ENCODE results near the gene HCAR2. TPM values are rescaled to one million over a fixed set of nuclear protein-coding genes. Genes with fewer than 3 reads are reported as not detected.
"Not testable (repeated sequence)": the region's sequence is repeated elsewhere in the genome, so short reads cannot be mapped to it uniquely, and the experiment has no call there.

Gene HCAR2
- total RNA-seq, 2 donors from 2014 or later: 3.3 to 4.4 TPM

DNA sequence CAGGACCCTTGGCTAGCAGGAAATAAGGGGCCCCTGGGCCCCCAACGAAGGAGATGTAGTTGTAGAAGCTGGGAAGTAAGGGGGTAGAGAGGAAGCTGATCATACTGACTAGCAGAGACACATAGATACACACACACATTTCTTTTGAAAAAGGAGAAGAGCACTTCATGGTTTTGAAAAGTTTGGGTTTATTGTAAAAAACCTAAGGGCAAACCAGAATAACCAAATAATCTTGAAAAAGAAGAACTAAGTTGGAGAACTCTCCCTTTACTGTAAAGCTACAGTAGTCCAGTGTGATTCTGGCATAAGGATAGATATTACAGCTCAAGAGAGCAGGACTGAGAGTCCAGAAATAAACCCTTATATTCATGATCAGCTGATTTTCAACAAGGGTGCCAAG is 19.2 kb upstream of the HCAR2 start:
- intact Hi-C loops (cut with DNase I): no loop called here
- ATAC-seq: no peak
- no peak for DNase-seq

DNA sequence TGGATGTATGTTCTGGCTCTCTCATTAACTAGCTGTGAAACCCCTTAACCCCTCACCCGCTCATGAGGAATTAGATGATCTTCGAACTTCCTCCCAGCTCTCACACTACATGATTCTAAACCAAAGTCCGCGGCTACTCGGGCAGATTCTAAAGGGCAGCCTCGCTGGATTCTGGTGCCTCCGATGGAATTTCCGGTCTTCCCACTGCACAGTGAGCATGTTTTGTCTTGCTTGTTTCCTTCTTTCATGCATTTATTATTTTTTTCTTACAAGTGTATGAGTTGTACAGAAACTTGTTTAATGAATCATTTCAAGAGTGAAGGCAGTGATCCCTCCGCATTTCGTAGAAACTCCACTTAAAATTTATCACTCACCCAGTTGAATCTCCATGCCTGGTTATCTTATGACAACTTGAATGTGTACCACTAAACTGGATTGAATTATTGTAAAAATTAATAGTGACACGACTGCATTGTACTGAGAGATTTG is 17.9 kb upstream of the HCAR2 start:
- intact Hi-C loops (cut with DNase I): no loop called here
- ATAC-seq (no peak), DNase-seq (no peak)

DNA sequence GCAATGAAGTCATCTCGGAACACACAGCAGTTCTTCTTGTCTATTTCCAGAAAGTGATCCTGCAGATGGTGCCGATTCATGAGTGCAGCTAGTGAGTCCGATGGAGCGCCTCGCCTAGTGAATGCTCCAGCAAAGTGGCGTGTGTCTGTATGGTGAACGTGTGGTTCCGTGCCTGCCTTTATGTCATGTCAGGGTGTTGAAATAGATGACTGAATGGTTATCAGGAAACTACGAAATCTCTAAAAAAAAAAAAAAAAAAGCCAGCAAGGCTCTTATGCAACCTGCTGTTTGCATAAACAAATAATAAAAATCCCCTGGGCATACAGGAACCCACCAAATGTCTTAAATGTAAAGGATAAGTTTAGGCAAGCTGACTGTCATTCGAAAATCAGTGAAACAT is 13.5 kb upstream of the HCAR2 start, which contains the start of gene HCAR3:
HCAR3 (minus strand) TSS at position 154 of the 400 bp plus-strand sequence; CDS start at position 80, 74 bp downstream.
- DNase-seq; ATAC-seq; intact Hi-C loops (cut with DNase I): not testable (repeated sequence)

DNA sequence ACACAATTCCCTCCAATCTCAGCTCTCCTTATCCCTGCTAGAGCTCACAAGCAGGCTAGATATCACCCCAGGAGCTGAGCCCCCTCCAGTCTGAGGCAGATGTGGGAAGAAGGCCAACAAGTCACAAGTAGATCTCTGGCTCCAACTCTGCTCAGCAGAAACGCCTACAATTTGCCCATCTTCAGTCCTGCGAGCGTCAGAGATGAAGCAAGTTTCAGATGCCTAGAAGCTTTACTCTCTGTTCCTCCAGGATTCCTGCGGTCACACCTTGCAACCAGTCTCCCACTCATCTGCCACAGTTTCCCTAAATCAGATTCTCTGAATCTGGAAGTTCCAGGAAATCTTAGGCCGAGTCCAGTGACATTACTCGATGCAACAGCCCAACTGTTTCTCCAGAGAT is 12.1 kb upstream of the HCAR2 start:
- ATAC-seq; intact Hi-C loops (cut with DNase I); DNase-seq: not testable (repeated sequence)

DNA sequence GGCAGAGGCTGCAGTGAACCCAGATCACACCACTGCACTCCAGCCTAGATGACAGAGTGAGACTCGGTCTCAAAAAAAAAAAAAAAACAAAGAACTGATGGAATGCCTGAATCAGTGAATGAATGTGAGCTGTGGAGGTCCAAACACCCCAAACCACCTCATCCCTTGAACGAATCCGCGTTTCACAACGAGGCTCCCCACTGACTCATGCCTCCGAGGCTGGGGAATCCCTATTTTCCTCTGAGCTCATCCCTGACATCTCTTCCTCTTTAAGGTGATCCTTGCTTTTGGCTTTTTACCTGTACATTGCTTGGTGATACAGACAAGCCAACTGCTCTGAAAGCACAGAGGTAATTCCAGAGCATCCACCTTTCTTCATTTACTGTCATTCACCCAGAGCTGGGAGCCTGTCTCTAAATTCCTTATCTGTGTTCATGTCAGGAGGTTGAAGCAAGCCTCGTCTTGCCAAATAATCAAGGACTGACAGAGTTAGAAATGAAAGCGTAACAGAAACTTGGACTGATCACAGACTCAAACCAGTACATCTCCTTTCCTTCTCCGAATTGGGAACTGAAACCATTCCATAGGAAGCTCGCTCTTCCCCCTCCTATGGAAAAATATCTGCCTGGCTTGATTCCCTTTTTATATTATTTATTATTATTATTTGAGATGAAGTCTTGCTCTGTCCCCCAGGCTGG is 10.5 kb upstream of the HCAR2 start:
- intact Hi-C loops (cut with DNase I); DNase-seq: not testable (repeated sequence)
- ATAC-seq: peak; percentile 67 to 93

DNA sequence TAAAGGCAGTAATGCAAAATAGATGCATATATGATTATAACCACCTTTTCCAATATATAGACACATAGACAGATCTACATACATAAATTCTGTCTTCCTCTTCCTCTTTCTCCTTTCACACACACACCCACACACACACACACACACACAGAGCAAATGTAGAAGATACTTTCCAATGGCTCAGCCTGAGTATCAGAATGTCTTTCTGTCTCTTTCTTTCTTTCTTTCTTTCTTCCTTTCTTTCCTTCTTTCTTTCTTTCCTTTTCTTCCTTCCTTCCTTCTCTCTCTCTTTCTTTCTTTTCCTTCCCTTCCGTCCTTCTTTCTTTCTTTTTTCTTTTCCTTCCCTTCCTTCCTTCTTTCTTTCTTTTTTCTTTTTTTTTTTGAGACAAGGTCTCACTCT is 8.1 kb upstream of the HCAR2 start:
- ATAC-seq; DNase-seq; intact Hi-C loops (cut with DNase I): not testable (repeated sequence)

DNA sequence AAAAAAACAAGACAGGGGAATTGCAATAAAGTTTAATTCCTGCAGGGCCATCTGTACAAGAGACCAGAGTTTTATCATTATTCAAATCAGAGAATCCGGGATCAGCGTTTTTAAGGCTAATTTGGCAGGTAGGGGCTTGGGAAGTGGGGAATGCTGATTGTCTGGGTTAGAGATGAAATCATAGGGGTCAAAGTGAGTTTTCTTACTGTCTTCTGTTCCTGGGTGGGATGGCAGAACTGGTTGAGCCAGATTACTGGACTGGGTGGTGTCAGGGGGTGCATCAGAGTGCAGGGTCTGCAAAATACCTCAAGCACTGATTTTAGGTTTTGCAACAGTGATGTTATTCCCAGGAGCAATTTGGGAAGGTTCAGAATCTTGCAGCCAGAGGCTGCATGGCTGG is 7.2 kb upstream of the HCAR2 start:
- DNase-seq; intact Hi-C loops (cut with DNase I); ATAC-seq: not testable (repeated sequence)

DNA sequence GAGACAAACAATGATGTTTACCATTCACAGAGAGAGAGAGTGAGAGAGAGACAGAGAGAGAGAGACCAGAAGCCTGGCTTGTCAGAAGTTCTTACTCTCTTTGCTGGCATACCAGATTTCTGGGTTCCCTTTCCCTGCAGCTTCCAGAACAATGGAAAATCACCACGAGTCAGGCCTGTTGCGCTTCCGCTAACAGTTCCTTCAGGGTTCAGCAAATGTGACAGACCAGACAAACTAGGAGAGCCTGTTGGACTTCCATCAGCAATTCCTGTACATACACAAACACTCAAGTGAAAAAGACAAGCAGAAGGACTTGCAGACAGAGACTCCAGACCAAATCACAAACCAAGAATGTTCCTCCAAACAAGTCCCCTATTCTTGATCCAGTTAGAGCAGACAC is 6.1 kb upstream of the HCAR2 start:
- intact Hi-C loops (cut with DNase I); ATAC-seq; DNase-seq: not testable (repeated sequence)

DNA sequence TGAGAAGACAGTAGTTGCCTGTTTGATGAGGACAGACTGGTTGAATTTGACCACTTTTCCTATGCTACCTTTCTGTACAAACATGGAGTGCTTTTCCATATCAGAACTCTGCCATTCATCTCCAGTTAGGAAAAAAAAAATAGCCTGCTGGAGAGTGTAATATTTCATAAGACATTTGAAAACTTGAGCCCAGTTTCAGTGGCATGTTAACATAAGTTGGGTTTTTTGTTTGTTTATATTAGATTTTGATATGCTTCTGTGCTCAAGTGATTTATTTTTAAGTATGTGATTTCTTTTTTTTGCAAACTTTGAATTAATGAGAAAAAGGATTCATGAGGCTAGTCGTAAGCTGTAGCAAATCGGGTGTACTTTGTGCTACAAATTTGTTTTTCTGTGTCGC is 684 bp upstream of the HCAR2 start:
- intact Hi-C loops (cut with DNase I); DNase-seq; ATAC-seq: not testable (repeated sequence)

DNA sequence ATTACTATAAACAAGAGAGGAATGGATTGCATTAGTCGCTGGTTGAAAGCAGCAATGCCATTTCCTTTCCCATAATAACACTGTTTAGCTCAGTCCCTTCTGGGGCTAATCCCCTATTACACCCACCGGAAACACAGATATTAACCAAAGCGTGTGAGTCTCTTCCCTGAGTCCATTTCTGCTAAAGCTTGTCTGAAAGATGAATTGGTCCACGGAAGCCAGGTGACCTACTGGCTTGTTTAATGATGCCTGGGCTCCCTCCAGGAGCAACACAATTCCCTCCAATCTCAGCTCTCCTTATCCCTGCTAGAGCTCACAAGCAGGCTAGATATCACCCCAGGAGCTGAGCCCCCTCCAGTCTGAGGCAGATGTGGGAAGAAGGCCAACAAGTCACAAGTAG is 1.7 kb downstream of the HCAR2 start:
- DNase-seq; intact Hi-C loops (cut with DNase I); ATAC-seq: not testable (repeated sequence)

DNA sequence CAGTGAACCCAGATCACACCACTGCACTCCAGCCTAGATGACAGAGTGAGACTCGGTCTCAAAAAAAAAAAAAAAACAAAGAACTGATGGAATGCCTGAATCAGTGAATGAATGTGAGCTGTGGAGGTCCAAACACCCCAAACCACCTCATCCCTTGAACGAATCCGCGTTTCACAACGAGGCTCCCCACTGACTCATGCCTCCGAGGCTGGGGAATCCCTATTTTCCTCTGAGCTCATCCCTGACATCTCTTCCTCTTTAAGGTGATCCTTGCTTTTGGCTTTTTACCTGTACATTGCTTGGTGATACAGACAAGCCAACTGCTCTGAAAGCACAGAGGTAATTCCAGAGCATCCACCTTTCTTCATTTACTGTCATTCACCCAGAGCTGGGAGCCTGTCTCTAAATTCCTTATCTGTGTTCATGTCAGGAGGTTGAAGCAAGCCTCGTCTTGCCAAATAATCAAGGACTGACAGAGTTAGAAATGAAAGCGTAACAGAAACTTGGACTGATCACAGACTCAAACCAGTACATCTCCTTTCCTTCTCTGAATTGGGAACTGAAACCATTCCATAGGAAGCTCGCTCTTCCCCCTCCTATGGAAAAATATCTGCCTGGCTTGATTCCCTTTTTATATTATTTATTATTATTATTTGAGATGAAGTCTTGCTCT is 3.0 kb downstream of the HCAR2 start:
- peak; percentile 64 to 92 for ATAC-seq
- intact Hi-C loops (cut with DNase I); DNase-seq: not testable (repeated sequence)

DNA sequence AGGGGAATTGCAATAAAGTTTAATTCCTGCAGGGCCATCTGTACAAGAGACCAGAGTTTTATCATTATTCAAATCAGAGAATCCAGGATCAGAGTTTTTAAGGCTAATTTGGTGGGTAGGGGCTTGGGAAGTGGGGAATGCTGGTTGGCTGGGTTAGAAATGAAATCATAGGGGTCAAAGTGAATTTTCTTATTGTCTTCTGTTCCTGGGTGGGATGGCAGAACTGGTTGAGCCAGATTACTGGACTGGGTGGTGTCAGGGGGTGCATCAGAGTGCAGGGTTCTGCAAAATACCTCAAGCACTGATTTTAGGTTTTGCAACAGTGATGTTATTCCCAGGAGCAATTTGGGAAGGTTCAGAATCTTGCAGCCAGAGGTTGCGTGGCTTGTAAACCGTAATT is 6.2 kb downstream of the HCAR2 start:
- intact Hi-C loops (cut with DNase I); DNase-seq; ATAC-seq: not testable (repeated sequence)

DNA sequence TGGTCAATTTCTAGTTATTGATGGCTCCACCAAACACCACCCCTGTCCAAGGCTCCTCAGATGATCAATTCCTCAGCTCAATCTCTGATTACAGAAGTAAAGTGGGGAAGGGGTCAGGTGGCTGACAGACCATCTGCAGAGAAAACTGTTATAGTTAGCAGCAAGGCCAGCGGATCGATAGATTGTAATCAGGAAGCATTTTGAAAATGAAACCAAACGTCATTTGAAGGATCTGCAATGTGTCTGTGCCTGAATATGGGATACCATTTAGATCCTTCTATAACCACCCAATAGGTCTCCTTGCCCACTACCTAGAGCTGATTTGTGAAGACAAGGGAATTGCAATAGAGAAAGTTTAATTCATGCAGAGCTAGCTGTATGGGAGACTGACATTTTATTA is 11.6 kb downstream of the HCAR2 start:
- intact Hi-C loops (cut with DNase I): no loop called here
- no peak for DNase-seq
- no peak for ATAC-seq

DNA sequence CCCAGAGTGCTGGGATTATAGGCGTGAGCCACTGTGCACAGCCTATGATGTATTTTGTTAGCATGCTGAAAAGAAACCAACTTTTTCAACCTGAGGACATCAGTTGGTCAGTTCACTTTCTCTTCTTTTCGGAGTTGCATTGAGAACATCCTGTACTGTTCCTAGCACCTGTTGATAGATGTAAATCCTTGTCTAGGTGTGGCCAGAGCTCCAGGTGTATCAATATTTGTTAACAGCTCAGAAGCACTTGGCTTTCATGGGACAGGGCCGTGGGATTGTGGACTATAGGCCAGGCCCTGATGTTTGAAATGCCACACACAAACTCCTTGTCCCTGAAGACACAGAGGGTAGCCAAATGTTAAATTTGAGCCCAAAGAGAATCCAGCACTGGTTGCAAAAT is 14.9 kb downstream of the HCAR2 start:
- no peak for DNase-seq
- no peak for ATAC-seq
- intact Hi-C loops (cut with DNase I): no loop called here

DNA sequence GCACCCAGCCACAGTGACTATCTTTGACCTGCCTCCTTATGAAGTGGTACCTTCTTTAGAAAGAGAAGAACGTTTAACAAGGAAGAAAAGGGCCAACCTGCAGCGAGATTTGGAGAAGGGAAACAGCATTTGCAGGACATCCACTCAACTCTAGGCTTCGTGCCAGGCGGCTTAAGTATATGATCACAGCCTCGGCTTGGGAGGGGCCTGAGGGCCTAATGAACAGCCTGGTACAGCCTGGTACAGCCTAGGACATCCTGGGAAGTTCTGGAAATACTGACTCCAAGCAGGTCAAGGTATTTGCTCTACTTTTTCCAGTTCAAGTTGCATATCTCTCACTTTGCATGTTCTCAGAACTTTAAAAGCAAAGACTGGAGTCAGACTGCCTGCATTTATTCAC is 16.1 kb downstream of the HCAR2 start:
- intact Hi-C loops (cut with DNase I): no loop called here
- DNase-seq: no peak
- ATAC-seq: peak in 1 of 2 donors; percentile 80

DNA sequence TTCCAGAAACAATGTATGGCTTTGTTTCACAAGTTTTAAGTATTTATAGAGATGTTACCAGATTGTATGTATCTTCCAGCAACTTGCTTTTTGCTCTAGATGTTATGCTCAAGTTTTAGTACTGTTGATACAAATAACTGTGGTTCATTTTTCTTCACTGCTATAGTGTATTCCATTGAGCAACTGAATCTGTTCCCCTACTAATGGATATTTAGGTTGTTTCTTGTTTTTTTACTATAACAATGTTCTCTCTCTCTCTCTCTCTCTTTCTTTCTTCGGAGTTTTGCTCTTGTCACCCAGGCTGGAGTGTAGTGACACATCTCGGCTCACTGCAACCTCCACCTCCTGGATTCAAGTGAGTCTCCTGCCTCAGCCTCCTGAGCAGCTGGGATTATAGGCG is 16.6 kb downstream of the HCAR2 start:
- intact Hi-C loops (cut with DNase I): no loop called here
- ATAC-seq (no peak), DNase-seq (no peak)

DNA sequence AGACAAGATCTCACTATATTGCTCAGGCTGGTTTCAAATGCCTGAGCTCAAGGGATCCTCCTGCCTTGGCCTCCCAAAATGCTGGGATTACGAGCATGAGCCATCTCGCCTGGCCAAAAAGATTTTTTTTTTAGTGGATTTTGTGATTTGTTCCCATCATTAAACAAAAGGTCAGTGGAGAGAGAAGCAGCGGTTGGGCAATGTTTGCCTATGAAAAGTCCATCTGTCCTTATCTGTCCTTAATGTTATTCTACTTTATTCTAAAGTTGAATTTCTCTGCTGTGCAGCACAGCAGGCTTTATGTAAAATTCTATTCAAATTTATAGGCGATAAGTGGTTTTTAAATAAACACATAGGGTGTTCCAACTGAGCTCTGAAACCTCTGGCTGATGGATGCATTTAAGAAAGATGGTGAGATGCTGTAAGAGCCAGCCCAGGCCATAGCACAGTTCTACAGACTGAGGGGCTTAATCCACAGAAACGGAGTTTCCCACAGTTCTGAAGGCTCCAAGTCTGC is 18.8 kb downstream of the HCAR2 start:
- intact Hi-C loops (cut with DNase I): no loop called here
- DNase-seq (no peak), ATAC-seq (no peak)

DNA sequence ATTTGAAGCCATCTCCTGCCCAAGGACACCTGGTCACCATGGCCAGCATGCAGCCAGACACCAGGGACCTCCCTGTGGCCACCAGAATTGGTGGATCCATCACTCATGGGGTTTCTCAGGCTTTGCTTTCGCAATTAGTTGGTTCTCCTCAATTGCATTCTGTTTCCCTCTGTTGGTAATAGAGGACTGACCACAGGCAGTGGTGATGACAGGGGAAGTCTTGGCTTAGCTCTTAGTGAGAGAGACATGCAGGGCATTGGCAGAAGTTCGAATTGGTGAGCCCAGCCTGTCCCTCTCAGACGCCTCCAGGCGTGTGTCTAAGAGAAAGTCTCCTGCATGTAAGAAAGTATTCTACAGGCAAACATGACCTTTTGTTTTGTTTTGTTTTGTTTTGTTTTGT is 21.3 kb downstream of the HCAR2 start:
- ATAC-seq: peak in 1 of 2 donors; percentile 80
- intact Hi-C loops (cut with DNase I): no loop called here
- DNase-seq: no peak

DNA sequence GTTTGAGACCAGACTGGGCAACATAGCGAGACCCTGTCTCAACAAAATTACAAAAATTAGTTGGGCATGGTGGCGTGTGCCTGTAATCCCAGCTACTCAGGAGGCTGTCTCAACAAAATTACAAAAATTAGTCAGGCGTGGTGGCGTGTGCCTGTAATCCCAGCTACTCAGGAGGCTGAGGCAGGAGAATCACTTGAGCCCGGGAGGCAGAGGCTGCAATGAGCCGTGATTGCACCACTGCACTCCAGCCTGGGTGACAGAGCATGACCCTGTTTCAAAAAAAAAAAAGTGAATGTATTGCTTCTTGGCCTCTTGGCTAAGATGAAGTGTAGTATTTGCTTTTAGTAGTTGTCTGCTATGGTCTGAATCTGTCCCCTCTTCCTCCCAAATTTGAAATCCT is 22.2 kb downstream of the HCAR2 start:
- DNase-seq; intact Hi-C loops (cut with DNase I); ATAC-seq: not testable (repeated sequence)

DNA sequence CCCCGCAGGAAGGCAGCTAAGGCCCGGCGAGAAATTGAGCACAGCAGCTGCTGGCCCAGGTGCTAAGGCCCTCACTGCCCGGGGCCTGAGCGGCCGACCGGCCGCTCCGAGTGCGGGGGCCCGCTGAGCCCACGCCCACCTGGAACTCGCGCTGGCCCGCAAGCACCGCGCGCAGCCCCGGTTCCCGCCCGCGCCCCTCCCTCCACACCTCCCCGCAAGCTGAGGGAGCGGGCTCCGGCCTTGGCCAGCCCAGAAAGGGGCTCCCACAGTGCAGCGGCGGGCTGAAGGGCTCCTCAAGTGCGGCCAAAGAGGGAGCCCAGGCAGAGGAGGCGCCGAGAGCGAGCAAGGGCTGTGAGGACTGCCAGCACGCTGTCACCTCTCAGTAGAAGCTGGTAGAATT is 26.4 kb downstream of the HCAR2 start:
- intact Hi-C loops (cut with DNase I); DNase-seq; ATAC-seq: not testable (repeated sequence)

Data from left cardiac atrium (tissue), 4 donors.